Cardiac muscle cell (in vitro differentiated cells and primary cell): ENCODE results near the gene ZNF785. TPM values are rescaled to one million over a fixed set of nuclear protein-coding genes. Genes with fewer than 3 reads are reported as not detected.
"Not testable (repeated sequence)": the region's sequence is repeated elsewhere in the genome, so short reads cannot be mapped to it uniquely, and the experiment has no call there.

Experiments used
- DNase-seq, 2 donors: peaks; one replicate each; pipeline versions ENCODE4 v3.0.0 to v3.0.0-alpha.2; 2010 to 2017; ENCODE audit warnings: low read depth in 1 of 2, low spot score in 1 of 2
- H3K27ac ChIP-seq: fragments of 200-600 bp; sonication (generic); 2 replicates; pipeline ENCODE4 v1.5.1; 2016
- H3K27me3 ChIP-seq: fragments of 200-600 bp; sonication (generic); 2 replicates; pipeline ENCODE4 v1.6.0; 2016; ENCODE audit warnings: control low read depth
- H3K36me3 ChIP-seq: fragments of 200-600 bp; sonication (generic); 2 replicates; pipeline ENCODE4 v1.5.1; 2016; ENCODE audit warnings: control low read depth
- H3K4me1 ChIP-seq: fragments of 200-600 bp; sonication (generic); 2 replicates; pipeline ENCODE4 v1.8.1; 2017; ENCODE audit warnings: low read depth, mild to moderate bottlenecking, mixed run types
- H3K4me3 ChIP-seq: fragments of 200-600 bp; sonication (generic); 2 replicates; pipeline ENCODE4 v1.5.1; 2016; ENCODE audit warnings: mild to moderate bottlenecking
- H3K9me3 ChIP-seq: fragments of 200-600 bp; sonication (generic); 2 replicates; pipeline ENCODE4 v1.5.1; 2017; ENCODE audit warnings: low read depth, mild to moderate bottlenecking, control low read depth
- CTCF ChIP-seq: IDR thresholded peaks from 2 replicates; pipeline ENCODE4 v1.5.1; 2012; ENCODE audit warnings: low read depth, mild to moderate bottlenecking, low read length
- polyA plus RNA-seq: library from polyadenylated mRNA; unstranded; fragments of >200 nt; fragmentation: Nextera tagmentation; extraction: Ambion mirVana; gene quantifications from 2 replicates; pipeline ENCODE4 v1.2.1, GENCODE V29; 2016
- total RNA-seq: library from RNA; depleted of rRNA; stranded (reverse); fragments of >200 nt; gene quantifications from 2 replicates; pipeline ENCODE4 v1.2.3, GENCODE V29; 2016

ZNF785 gene
- 19.3 and 25.5 TPM in 2 replicates for total RNA-seq
- 12.0 and 12.9 TPM in 2 replicates for polyA plus RNA-seq

- Histone ChIP-seq H3K36me3 (peaks cover 16% of the 10 kb centered on the region), H3K4me1 (no peaks in the 10 kb centered on the region), H3K27me3 (no peaks in the 10 kb centered on the region), H3K4me3 (peak within 1 kb of the TSS; percentile 82), H3K27ac (peak within 1 kb of the TSS; percentile 95), H3K9me3 (no peaks in the 10 kb centered on the region)
- peak; percentile 98 to 100 for DNase-seq
- peak; percentile 5 for TF ChIP-seq CTCF
Measured at GRCh38 chr16:30585400-30586191, at the start of gene ZNF785. TSS of gene ZNF785 (minus strand) at chr16:30585697. CDS start at chr16:30585611, 86 bp downstream.

- Histone ChIP-seq H3K4me3 (peak overlapping the region; percentile 75), H3K27ac (peak overlapping the region; percentile 96), H3K36me3 (no peaks in the 10 kb centered on the region), H3K9me3 (no peaks in the 10 kb centered on the region), H3K27me3 (no peaks in the 10 kb centered on the region), H3K4me1 (peaks cover 3% of the 10 kb centered on the region)
- no peak for TF ChIP-seq CTCF
- no peak for DNase-seq
Measured at GRCh38 chr16:30633526-30633925, 48.0 kb upstream of the ZNF785 start.

- not testable (repeated sequence) for H3K36me3 ChIP-seq, H3K4me3 ChIP-seq, DNase-seq, H3K4me1 ChIP-seq, H3K9me3 ChIP-seq, H3K27me3 ChIP-seq, H3K27ac ChIP-seq
Measured at GRCh38 chr16:30632454-30632853, 47.0 kb upstream of the ZNF785 start.

- no peak overlapping the region for H3K4me3 ChIP-seq
- H3K36me3 ChIP-seq = no peaks in the 10 kb centered on the region
- H3K4me1 ChIP-seq = no peaks in the 10 kb centered on the region
- peak; percentile 95 for TF ChIP-seq CTCF
- no peaks in the 10 kb centered on the region for H3K27me3 ChIP-seq
- H3K9me3 ChIP-seq = no peaks in the 10 kb centered on the region
- peak; percentile 77 to 83 for DNase-seq
- no peak overlapping the region for H3K27ac ChIP-seq
Measured at GRCh38 chr16:30628628-30629540, 43.4 kb upstream of the ZNF785 start.

- DNase-seq = no peak
- Histone ChIP-seq H3K27ac (no peak overlapping the region), H3K4me1 (peaks cover 8% of the 10 kb centered on the region), H3K4me3 (no peak overlapping the region), H3K27me3 (peaks cover 5% of the 10 kb centered on the region), H3K36me3 (no peaks in the 10 kb centered on the region), H3K9me3 (no peaks in the 10 kb centered on the region)
- TF ChIP-seq CTCF = no peak
Measured at GRCh38 chr16:30626236-30626635, 40.7 kb upstream of the ZNF785 start.
